ENCODE data around the gene IRX3. TPM values are rescaled to one million over a fixed set of nuclear protein-coding genes. Genes with fewer than 3 reads are reported as not detected.
"Not testable (repeated sequence)": the region's sequence is repeated elsewhere in the genome, so short reads cannot be mapped to it uniquely, and the experiment has no call there.

Gene IRX3
- total and polyA plus RNA-seq, 4 donors, result 25.6 to 84.2 (median 56.8) TPM

- Histone ChIP-seq H3K4me1 (ENCODE audit: control insufficient read depth in 5 of 5, insufficient read depth in 5 of 5, low read length in 5 of 5) (peaks cover 0 to 5% (median 0%) of the 10 kb centered on the region in 5 donors), H3K27me3 (ENCODE audit: control insufficient read depth in 3 of 3, insufficient read depth in 3 of 3, low read length in 2 of 3) (peaks cover 3 to 4% (median 3%) of the 10 kb centered on the region in 3 donors), H3K9me3 (ENCODE audit: control insufficient read depth in 4 of 4, insufficient read depth in 3 of 4, low read length in 3 of 4) (peaks cover 0 to 4% (median 0%) of the 10 kb centered on the region in 4 donors), H3K36me3 (ENCODE audit: control insufficient read depth in 4 of 4, insufficient read depth in 4 of 4, low read length in 4 of 4) (no peaks in the 10 kb centered on the region), H3K4me3 (no peak overlapping the region), H3K9ac (ENCODE audit: insufficient read depth in 1 of 2, low read length in 2 of 2) (no peak overlapping the region), H3K27ac (ENCODE audit: low read depth in 1 of 2, low read length in 1 of 2) (no peak overlapping the region)
- ATAC-seq (ENCODE audit: insufficient read depth, low FRiP score) (no peak), DNase-seq (no peak)
- WGBS, 2 donors, result 79 to 80% methylated on average over 7 of the region's 7 CpGs
- TF ChIP-seq, protein P1, sequence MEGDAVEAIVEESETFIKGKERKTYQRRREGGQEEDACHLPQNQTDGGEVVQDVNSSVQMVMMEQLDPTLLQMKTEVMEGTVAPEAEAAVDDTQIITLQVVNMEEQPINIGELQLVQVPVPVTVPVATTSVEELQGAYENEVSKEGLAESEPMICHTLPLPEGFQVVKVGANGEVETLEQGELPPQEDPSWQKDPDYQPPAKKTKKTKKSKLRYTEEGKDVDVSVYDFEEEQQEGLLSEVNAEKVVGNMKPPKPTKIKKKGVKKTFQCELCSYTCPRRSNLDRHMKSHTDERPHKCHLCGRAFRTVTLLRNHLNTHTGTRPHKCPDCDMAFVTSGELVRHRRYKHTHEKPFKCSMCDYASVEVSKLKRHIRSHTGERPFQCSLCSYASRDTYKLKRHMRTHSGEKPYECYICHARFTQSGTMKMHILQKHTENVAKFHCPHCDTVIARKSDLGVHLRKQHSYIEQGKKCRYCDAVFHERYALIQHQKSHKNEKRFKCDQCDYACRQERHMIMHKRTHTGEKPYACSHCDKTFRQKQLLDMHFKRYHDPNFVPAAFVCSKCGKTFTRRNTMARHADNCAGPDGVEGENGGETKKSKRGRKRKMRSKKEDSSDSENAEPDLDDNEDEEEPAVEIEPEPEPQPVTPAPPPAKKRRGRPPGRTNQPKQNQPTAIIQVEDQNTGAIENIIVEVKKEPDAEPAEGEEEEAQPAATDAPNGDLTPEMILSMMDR (IDR thresholded peaks at IDR 0.05; ENCODE audit: control extremely low read depth, extremely low read depth), result no peak
Measured at GRCh38 chr16:54253118-54253517, 33.5 kb downstream of the IRX3 start.

- Histone ChIP-seq H3K36me3 (ENCODE audit: control insufficient read depth in 4 of 4, insufficient read depth in 4 of 4, low read length in 4 of 4) (no peaks in the 10 kb centered on the region), H3K4me1 (ENCODE audit: control insufficient read depth in 5 of 5, insufficient read depth in 5 of 5, low read length in 5 of 5) (peaks cover 0 to 5% (median 0%) of the 10 kb centered on the region in 5 donors), H3K27me3 (ENCODE audit: control insufficient read depth in 3 of 3, insufficient read depth in 3 of 3, low read length in 2 of 3) (peaks cover 3 to 4% (median 3%) of the 10 kb centered on the region in 3 donors), H3K9ac (ENCODE audit: insufficient read depth in 1 of 2, low read length in 2 of 2) (no peak overlapping the region), H3K9me3 (ENCODE audit: control insufficient read depth in 4 of 4, insufficient read depth in 3 of 4, low read length in 3 of 4) (peaks cover 0 to 7% (median 0%) of the 10 kb centered on the region in 4 donors), H3K27ac (ENCODE audit: low read depth in 1 of 2, low read length in 1 of 2) (no peak overlapping the region), H3K4me3 (no peak overlapping the region)
- DNase-seq (no peak), ATAC-seq (ENCODE audit: insufficient read depth, low FRiP score) (no peak)
- 73 to 81% methylated on average over 7 of the region's 7 CpGs for WGBS, 2 donors
- TF ChIP-seq, protein P1 (IDR thresholded peaks at IDR 0.05; ENCODE audit: control extremely low read depth, extremely low read depth), result no peak
Measured at GRCh38 chr16:54248863-54249710, 37.5 kb downstream of the IRX3 start.

DNA sequence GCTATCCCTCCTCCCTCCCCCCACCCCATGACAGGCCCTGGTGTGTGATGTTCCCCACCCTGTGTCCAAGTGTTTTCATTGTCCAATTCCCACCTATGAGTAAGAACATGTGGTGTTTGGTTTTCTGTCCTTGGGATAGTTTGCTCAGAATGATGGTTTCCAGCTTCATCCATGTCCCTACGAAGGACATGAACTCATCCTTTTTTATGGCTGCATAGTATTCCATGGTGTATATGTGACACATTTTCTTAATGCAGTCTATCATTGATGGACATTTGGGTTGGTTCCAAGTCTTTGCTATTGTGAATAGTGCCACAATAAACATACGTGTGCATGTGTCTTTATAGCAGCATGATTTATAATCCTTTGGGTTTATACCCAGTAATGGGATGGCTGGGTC lies 38.9 kb downstream of the IRX3 start:
- not testable (repeated sequence) for H3K27ac ChIP-seq (ENCODE audit: low read depth in 1 of 2, low read length in 1 of 2); H3K9me3 ChIP-seq (ENCODE audit: control insufficient read depth in 4 of 4, insufficient read depth in 3 of 4, low read length in 3 of 4); H3K36me3 ChIP-seq (ENCODE audit: control insufficient read depth in 4 of 4, insufficient read depth in 4 of 4, low read length in 4 of 4); DNase-seq; H3K4me1 ChIP-seq (ENCODE audit: control insufficient read depth in 5 of 5, insufficient read depth in 5 of 5, low read length in 5 of 5); H3K4me3 ChIP-seq; ATAC-seq (ENCODE audit: insufficient read depth, low FRiP score); H3K9ac ChIP-seq (ENCODE audit: insufficient read depth in 1 of 2, low read length in 2 of 2)
- 82 to 100% methylated on average over 1 to 2 of the region's 2 CpGs for WGBS, 2 donors
- peaks cover 3 to 11% (median 7%) of the 10 kb centered on the region in 3 donors for H3K27me3 ChIP-seq (ENCODE audit: control insufficient read depth in 3 of 3, insufficient read depth in 3 of 3, low read length in 2 of 3)

GRCh38 chr16:54246454-54246821 lies 40.1 kb downstream of the IRX3 start:
- TF ChIP-seq, protein P1 (IDR thresholded peaks at IDR 0.05; ENCODE audit: control extremely low read depth, extremely low read depth), result no peak
- Histone ChIP-seq H3K9ac (ENCODE audit: insufficient read depth in 1 of 2, low read length in 2 of 2) (no peak overlapping the region), H3K36me3 (ENCODE audit: control insufficient read depth in 4 of 4, insufficient read depth in 4 of 4, low read length in 4 of 4) (no peaks in the 10 kb centered on the region), H3K27ac (ENCODE audit: low read depth in 1 of 2, low read length in 1 of 2) (no peak overlapping the region), H3K27me3 (ENCODE audit: control insufficient read depth in 3 of 3, insufficient read depth in 3 of 3, low read length in 2 of 3) (peaks cover 3 to 11% (median 7%) of the 10 kb centered on the region in 3 donors), H3K4me3 (no peak overlapping the region), H3K4me1 (ENCODE audit: control insufficient read depth in 5 of 5, insufficient read depth in 5 of 5, low read length in 5 of 5) (peaks cover 0 to 5% (median 0%) of the 10 kb centered on the region in 5 donors), H3K9me3 (ENCODE audit: control insufficient read depth in 4 of 4, insufficient read depth in 3 of 4, low read length in 3 of 4) (peaks cover 0 to 7% (median 0%) of the 10 kb centered on the region in 4 donors)
- DNase-seq (no peak), ATAC-seq (ENCODE audit: insufficient read depth, low FRiP score) (no peak)
- WGBS, 2 donors, result 92 to 94% methylated on average over 4 of the region's 4 CpGs

Data from lung (tissue), 12 donors.